Kasumi-1 (cell line): ENCODE measurements around the gene FUCA1.
A peak's percentile ranks its signal among the peaks of the same experiment; 100 is the strongest.
"Not testable (repeated sequence)": the region's sequence is repeated elsewhere in the genome, so short reads cannot be mapped to it uniquely, and the experiment has no call there.

Experiments
- DNase-seq, 2 experiments: peaks; one replicate each; lab custom pipeline; 2025; lab: John Stamatoyannopoulos, UW

FUCA1 gene

DNA sequence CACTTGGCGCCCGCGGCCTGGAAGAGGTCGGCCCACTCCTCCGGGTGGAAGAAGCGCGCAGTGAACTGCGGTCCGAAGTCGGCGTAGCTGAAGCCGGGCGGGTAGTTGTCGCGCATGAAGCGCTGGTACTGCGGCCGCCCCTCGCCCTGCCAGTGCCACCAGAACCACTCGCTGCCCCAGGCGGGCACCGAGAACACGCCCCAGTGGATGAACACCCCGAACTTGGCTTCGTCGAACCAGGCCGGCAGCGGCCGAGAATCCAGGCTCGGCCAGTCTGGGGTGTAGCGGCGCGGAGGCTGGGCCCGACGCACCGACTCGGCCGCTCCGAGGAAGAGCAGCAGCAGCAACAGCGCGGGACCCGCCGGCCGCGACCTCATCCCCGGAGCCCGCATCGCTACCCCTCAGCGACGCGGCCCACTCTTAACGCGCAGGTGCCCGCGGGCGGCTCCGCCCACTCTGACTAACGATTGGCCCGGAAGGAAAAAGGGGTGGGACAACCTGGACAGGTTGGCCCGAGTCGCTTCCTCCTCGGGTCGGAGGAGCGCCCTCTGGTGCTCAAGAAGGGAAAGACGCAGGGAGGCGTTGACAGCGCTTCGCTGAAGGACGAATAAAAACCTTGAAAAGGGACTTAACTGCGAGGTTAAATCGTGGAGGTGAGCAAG is at the start of gene FUCA1:
Gene FUCA1, minus strand, starts transcription at position 396 of the 662 bp plus-strand sequence. Its CDS starts 4 bp downstream, at position 392.
- peak; percentile 92 to 94 for DNase-seq

- DNase-seq, result peak; percentile 84 to 85
Measured at GRCh38 chr1:23916209-23917131, 48.4 kb upstream of the FUCA1 start.

DNA sequence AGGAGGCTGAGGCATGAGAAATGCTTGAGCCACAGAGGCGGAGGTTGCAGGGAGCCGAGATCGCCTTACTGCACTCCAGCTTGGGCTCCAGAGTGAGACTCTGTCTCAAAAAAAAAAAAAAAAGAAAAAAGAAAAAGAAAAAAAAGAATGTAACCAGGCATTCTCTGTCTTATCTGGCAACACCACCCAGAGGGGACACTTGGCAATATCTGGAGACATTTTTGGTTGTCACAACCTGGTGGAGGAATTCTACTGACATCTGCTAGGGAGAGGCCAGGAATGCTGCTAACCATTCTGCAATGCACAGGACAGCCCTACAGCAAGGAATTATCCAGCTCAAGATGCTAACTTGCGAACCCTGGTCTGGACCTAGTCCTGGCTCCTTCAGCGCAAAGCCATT is 47.4 kb upstream of the FUCA1 start:
- no peak for DNase-seq

DNA sequence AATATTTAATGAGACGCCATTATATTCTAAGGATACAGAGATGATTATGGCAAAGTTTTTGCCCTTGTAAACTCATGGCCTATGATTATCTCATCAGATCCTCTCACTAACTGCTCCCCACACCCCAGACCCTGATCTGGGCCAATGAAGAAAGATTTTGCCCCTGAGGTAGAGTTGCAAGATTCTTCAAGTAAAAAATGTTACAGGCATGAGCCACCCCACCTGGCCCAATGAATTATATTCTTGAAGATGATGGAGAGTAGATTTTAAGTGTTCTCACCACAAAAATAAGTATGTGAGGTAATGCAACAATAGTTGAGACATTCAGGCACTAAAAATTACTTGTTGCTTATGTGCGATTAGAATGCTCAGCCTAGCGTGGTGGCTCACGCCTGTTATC is 46.8 kb upstream of the FUCA1 start:
- no peak for DNase-seq

- peak; percentile 24 to 53 for DNase-seq
Measured at GRCh38 chr1:23913212-23913880, 45.3 kb upstream of the FUCA1 start, which contains the start of gene CNR2. Gene CNR2, minus strand, starts transcription at chr1:23913362. Its CDS starts 37,745 bp downstream, at chr1:23875617.

DNA sequence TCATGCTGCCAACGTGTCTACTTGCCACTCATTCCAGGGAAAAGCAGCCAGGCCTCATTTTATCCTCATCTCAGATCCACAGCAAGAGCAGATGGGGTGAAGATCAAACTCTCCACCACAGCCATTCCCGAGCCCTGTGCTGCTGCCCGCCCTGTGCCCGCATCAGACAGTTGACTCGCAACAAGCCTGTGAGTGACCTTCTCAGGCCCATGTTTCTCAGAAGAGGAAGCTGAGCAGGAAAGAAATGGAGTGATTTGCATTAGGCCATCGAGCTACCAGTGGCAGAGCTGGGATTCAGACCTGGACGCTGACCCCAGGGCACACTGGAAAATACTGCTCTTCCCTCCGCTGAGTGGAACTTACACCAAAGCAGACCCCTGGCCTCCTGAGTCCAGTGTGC is 43.8 kb upstream of the FUCA1 start:
- no peak for DNase-seq

DNA sequence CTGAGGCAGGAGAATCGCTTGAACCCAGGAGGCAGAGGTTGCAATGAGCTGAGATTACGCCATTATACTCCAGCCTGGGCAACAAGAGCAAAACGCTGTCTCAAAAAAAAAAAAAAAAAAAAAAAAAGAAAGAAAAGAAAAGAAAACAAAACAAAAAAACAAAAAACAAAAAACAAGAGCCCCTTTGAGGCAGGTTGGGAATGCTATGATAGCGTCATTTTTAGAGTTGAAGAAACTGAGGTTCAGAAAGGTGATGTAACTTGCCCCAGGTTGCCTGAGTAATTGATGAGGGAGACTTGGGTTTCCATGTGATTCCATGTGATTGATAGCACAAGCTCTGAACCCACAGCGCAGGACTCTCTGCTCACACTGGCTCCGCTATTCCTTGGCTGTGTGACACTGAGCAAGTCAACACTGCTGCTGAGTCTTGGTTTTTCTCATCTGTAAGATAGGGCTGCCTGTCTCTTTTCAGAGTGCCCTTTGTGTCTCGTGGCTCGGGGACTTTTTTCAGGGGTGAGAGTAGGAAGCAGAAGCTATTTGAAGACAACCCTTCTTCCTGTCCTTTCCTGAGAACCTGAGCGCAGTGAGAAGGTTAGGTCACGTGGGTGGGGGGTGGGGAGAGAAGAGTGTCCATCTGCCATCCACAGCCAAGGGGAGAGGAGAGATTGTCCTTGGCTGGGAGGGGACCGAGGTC is 42.6 kb upstream of the FUCA1 start:
- DNase-seq, result no peak

- DNase-seq, result no peak
Measured at GRCh38 chr1:23910144-23910543, 42.1 kb upstream of the FUCA1 start.

- DNase-seq, result no peak
Measured at GRCh38 chr1:23909412-23909811, 41.3 kb upstream of the FUCA1 start.

- peak; percentile 59 to 70 for DNase-seq
Measured at GRCh38 chr1:23908453-23909341, 40.6 kb upstream of the FUCA1 start.

- DNase-seq, result no peak
Measured at GRCh38 chr1:23906731-23907130, 38.6 kb upstream of the FUCA1 start.

DNA sequence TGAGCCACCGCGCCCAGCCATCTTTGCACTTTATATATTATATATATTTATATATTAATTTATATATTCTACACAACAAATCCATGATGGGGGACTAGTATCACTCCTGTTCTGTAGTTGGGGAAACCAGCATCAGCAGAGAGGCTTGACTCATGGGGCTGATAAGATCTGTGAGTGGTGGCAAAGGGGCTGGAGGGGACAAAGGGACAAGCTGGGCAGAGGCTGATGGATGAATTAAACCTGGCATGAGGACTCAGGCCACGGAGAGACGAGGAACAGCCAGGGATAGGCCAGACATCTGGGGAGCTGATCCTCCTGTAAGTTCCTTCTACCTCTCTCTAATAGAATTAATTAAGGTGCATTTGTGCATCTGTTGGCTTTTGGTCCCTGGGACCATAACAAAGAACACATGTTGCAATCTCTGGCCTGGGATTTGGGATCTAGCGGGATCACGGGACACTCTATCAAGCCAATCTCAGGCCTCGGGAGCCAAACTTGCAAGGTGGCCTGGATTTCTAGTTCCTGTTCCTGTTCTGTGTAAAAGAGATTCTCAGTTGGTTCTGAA is 37.5 kb upstream of the FUCA1 start:
- no peak for DNase-seq

- DNase-seq, result no peak
Measured at GRCh38 chr1:23904748-23905357, 36.8 kb upstream of the FUCA1 start.

DNA sequence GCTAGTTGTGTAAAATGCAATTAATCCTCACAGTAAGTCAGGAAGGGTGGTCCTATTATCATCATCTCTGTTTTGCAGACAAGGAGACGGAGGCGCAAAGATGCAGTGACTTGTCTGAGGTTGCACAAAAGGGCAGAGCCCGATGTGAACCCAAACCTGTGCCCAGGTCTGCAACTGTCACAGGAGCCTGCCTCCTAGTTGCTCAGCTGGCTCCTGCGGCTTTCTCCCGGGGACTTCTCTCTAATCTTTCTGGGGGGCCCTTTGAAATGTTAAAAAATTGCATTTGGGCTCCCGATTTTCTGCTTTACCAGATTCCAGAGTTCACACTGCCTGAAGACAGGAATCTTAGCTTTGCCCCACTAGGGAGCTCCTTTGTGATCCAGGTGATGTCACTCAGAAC is 35.7 kb upstream of the FUCA1 start:
- DNase-seq, result no peak

DNA sequence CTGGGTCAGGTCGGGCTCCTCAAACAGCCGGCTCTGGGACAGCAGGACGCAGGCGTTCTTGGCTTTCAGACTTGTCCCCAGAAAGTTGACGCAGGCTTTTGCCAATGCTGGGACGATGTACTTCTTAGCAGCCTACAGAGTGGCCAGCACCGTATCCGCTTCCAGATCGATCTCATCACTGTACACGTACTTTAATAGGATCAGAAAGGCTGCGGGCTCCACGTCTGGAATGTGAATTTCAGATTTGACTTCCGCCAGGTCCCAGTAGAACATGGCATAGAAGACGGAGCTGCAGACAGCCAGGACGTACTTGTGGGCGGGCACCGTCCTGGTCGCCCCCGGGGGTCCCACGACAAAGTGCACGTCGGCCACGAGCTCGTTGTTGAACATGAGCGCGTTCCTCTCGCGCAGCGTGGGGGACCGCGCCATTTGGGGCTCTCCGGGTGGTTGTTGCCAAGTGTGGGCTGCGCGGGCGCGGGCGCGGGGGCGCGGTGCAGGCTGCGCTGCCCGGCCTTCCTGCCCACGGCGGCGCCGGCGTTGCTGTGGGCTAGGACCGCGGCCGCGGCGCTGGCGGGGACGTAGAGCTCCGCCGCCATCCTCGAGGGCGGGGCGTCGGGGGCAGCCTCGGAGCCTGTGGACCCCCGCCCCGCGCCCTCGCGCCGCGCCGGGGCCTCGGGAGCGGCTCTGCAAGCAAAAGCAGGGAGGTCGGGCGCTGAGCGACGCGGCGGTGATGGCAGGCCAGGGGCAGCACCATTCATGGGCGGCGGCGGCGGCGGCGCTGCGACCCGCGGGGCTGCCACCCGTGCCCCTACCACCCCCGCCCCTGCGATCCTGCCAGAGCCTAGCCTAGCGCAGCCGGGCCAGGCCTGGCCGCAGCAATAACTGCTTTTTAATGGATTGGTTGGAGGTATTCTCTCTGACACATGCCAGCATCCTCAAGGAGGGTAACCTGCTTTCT is 34.5 kb upstream of the FUCA1 start:
- DNase-seq, result no peak

DNA sequence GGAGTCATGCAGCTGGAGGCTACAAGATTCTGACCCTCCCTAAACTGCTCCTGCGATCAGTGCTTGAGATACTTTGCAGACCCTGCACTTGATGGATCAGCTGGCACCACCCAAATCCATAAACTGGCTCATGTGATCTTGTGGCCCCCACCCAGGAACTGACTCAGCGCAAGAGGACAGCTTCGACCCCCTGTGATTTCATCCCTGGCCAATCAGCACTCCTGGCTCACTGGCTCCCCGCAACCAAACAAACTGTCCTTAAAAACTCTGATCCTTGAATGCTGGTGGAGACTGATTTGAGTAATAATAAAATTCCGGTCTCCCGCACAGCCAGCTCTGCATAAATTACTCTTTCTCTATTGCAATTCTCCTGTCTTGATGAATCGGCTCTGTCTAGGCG is 31.9 kb upstream of the FUCA1 start:
- DNase-seq, result not testable (repeated sequence)

DNA sequence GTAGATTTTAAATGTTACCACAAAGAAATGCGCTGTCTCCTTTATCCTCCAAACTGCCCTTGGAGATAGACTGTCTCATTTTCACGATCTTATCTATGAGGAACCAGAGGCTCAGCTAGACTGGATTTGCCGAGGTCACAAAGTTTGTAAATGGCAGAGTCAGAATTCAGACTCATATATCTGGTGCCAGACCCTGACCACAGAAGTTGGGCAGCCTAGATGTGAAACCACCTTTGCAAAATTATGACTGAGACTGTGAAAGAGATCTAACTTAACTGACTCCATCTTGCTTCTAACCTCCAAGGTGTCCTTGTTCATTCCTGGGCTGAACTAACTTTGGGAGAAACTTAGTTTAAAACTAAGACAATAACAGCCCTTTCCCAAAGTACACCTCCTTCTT is 31.0 kb upstream of the FUCA1 start:
- no peak for DNase-seq

- DNase-seq, result no peak
Measured at GRCh38 chr1:23897083-23897482, 29.0 kb upstream of the FUCA1 start.

GRCh38 chr1:23896491-23896890 is 28.4 kb upstream of the FUCA1 start:
- no peak for DNase-seq
